ENCODE data around the gene SKP1.

SKP1 gene

GRCh38 chr5:134107779-134108178 lies 69.0 kb downstream of the SKP1 start:
- no peak for DNase-seq

DNA sequence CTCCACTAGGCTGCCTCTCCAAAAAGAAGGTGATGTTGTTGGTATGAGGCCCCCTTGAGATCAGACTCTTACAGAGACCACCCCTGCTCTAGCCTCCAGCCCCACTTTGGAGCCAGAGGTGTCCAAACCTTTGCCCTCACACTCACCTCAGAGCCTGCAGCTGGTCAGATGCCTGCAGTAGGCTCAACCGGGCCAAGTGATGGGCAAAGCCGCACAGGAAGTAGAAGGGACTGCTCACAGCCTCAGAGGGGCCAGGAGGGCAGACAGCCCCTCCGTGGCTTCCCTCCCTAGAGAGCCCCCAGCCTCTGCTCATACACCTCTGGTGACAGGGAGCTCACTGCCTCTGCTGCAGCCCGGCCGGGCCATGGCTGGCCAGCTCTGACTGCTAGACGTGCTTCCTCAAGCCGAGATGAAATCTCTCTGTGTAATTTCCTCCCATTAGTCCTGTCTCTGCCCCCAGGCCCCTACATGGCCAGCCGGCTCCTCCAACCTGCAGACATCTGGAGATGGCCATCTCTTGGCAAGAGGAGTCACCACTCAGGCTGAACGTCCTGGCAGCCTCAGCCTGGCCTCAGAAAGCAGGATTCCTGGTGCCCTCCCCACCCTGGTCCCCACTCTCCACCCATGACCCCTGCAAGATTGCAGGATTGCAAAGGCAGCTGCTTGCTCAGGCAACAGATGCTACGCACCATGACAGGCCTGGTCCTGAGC lies 69.6 kb downstream of the SKP1 start:
- no peak for DNase-seq

DNA sequence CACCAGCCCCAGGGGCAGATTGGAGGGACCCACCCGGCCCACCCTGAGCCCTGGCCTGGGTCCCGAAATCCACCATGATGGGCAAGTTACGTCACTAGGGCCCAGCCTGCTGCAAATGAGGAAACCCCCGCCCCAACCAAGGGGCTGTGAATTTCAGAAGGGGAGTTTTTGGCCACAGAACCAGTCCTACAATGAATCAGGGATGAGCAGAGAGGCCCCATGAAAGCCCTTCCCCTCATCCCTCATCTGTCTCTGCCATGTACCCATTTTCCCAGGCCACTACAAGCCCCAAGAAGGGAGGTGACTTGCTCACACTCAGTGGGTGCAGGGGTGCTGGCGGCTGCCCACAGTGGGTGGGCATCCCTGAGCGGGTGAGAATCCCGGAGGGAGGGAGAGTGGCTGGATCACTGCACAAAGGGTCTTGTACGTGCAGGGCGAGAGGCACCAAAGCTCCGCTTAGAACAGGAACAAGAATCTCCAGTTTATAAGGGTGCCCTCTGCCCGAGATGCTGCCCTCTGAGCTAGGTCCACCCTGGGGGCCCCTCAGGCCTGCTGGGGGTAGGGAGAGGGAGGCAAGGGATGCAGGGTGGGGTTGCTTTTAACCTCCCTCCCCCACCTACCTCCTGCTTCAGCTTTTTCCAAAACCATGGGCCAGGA lies 72.6 kb downstream of the SKP1 start:
- DNase-seq: no peak

DNA sequence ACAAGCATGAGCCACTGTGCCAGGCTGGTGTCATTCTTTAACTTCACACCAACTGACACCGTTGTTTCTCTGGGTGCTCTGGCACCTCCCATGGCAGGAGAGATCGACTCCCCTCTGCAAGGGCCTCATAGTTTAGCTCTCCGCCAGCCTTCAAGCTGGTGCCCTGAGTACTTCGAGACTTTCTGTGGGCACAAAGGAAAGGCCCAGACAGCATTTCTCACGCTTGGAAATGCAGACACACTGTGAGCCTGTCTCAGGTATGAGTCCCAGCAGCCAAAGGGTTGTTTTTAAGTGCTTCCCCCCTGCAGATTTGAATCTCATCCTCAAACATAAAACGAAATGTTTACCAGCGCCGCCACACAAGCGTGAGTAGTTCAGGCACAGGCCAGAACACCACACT lies 73.4 kb downstream of the SKP1 start:
- no peak for DNase-seq

DNA sequence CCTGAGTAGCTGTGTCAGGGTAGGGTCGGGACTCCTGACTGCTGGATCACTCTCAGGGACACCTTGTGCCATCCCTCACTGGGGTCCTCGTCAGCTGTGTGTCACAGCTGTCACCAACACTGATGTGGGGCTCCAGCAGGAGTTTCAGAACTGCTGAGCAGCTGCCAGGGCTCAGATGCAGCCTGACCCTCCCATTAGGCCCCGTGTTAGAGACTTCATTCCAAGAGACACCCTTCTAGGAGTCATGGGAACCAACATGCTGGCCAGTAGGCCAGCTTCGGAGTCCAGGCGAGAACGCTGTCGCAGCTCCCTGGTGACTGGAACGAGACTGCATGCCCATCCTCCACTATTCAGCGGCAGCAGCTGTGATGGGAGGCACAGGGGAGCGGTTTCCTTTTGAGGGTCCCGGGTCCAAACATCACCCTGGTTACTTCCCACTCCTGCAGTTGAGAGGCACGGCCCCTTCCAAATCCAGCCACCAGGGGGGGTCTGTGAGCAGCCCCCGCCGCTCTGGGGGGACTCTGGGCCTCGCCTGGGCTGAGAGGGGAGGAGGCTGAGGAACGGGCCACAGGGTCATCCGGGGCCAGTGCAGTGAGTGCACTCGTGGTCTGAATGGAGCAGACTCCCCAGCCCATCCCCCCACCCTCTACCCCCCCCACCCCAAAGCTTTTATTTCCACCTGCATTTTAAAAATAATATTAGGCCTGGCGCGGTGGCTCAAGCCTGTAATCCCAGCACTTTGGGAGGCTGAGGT lies 74.9 kb downstream of the SKP1 start:
- no peak for DNase-seq

- DNase-seq: no peak
Observed at GRCh38 chr5:134100283-134101091, 76.3 kb downstream of the SKP1 start.

DNA sequence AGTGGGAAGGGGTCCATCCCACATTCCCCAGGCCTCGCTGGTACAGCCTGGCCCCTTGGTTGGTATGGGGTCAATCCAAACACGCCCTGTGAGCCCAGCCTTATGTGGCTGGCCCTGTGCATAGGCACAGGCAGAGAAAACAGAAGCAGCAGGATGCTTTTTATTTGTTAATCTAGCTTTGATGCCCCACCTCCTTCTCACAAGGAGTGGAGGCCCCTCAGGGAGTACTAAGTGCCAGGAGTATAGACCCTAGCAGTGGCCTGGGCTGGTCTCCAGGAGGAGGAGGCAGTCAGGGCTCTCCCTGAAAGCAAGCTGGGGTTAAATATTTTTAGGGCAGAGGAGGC lies 76.8 kb downstream of the SKP1 start:
- DNase-seq: no peak

GRCh38 chr5:134099288-134099872 lies 77.4 kb downstream of the SKP1 start:
- no peak for DNase-seq
